ENCODE results near the gene GRIK4. TPM values are rescaled to one million over a fixed set of nuclear protein-coding genes. Genes with fewer than 3 reads are reported as not detected.

GRIK4 gene
- total RNA-seq, 4 donors from 2014 or later = under 0.01 to 0.69 (median 0.25) TPM

DNA sequence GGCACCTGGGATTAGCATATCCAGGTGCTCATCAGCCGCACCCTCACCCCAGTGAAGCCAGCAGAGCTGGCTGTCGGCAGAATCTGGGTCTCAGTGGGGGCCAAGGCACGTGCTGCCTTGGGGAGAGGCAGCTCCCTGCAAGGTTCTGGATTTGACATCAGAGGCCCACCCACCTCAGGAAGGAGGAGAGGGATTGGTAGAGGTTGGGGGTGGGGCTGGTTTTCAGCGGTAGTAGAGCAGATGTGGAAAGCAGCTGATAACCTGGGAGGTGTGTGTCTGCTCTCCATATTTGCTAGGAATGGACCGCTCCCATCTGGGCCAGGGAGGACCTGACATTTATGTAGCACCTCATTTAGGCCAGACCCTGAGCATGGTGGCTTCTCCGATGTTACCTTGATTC lies 147.5 kb downstream of the GRIK4 start:
- no peak overlapping the region for H3K27ac ChIP-seq
- TF ChIP-seq POLR2AphosphoS5 (IDR thresholded peaks at IDR 0.05) = no peak
- TF ChIP-seq EP300 (IDR thresholded peaks at IDR 0.05) = no peak
- no peak for TF ChIP-seq POLR2A (IDR thresholded peaks at IDR 0.05)
- TF ChIP-seq, protein P1, sequence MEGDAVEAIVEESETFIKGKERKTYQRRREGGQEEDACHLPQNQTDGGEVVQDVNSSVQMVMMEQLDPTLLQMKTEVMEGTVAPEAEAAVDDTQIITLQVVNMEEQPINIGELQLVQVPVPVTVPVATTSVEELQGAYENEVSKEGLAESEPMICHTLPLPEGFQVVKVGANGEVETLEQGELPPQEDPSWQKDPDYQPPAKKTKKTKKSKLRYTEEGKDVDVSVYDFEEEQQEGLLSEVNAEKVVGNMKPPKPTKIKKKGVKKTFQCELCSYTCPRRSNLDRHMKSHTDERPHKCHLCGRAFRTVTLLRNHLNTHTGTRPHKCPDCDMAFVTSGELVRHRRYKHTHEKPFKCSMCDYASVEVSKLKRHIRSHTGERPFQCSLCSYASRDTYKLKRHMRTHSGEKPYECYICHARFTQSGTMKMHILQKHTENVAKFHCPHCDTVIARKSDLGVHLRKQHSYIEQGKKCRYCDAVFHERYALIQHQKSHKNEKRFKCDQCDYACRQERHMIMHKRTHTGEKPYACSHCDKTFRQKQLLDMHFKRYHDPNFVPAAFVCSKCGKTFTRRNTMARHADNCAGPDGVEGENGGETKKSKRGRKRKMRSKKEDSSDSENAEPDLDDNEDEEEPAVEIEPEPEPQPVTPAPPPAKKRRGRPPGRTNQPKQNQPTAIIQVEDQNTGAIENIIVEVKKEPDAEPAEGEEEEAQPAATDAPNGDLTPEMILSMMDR (IDR thresholded peaks at IDR 0.05) = no peak
- H3K9me3 ChIP-seq = no peaks in the 10 kb centered on the region
- ATAC-seq = no peak
- no peaks in the 10 kb centered on the region for H3K36me3 ChIP-seq
- no peak overlapping the region for H3K4me3 ChIP-seq
- no CpG with 5 or more reads among the region's 6 CpGs for WGBS, 2 donors (ENCODE audit: low coverage in 1 of 2)
- H3K27me3 ChIP-seq = peaks cover 24% of the 10 kb centered on the region
- H3K4me1 ChIP-seq = no peaks in the 10 kb centered on the region

DNA sequence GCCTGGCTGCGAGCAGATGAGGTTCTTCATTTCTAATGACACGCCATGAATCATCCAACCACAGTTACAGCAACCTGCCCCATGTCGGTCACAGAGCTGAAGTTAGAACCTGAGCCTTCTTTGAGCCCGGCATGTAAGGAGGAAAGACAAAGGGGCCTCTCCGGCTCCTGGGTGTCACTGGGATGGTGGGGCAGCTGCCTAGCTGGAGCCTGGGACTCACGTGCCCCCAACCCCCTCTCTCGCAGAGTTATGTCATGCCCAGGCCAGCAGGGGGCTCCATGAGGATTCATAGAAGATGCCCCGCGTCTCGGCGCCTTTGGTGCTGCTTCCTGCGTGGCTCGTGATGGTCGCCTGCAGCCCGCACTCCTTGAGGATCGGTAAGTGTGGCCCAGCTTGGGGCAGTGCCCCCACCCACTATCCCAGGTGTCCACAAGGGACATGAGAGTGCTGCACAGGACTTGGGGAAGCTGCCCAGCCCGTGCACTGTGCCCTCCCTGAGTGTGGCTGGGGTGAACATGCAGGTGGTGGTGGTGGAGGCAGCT lies 148.5 kb downstream of the GRIK4 start:
- peaks cover 29% of the 10 kb centered on the region for H3K27me3 ChIP-seq
- H3K9me3 ChIP-seq = no peaks in the 10 kb centered on the region
- TF ChIP-seq, protein P1 (IDR thresholded peaks at IDR 0.05) = peak in 1 of 4 experiments; percentile 30
- TF ChIP-seq POLR2A (IDR thresholded peaks at IDR 0.05) = no peak
- 100% methylated on average over 1 of the region's 17 CpGs; no CpG with 5 or more reads in 1 of the 2 donors for WGBS, 2 donors (ENCODE audit: low coverage in 1 of 2)
- ATAC-seq = no peak
- no peaks in the 10 kb centered on the region for H3K4me1 ChIP-seq
- no peak overlapping the region for H3K27ac ChIP-seq
- H3K36me3 ChIP-seq = no peaks in the 10 kb centered on the region
- H3K4me3 ChIP-seq = no peak overlapping the region

DNA sequence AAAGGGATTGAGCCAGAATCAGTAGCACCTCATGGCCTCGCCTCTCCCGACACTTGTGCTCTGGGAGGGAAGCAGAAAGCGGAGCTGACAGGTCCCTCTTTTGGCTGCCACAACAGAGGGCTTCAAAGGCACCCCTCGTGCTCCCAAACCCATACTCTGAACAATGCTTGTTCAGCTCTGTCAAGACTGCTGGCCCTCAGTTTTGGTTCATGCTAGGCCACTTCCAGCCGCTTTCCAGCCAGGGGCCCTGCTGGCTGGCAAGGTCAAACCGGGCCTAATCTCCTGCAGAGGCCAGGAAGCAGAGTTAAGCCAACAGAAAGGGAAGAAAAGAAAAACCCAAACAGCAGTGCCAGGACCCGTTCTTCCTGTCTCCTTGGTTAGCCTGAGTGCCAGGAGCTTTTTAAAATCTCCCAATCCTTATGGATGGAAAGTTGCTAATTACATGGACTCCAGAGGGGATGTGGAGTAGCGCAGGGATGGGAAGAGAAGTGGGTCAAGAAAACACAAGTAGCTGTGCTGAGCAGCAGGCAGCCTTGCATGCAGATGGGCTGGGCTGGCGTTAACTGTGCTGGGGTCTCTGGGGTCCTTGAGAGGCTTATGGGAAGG lies 150.6 kb downstream of the GRIK4 start:
- no peak for ATAC-seq
- no peak overlapping the region for H3K4me3 ChIP-seq
- H3K27ac ChIP-seq = no peak overlapping the region
- no peaks in the 10 kb centered on the region for H3K4me1 ChIP-seq
- 86 to 88% methylated on average over 2 to 3 of the region's 9 CpGs for WGBS, 2 donors (ENCODE audit: low coverage in 1 of 2)
- TF ChIP-seq, protein P1 (IDR thresholded peaks at IDR 0.05) = no peak
- TF ChIP-seq POLR2AphosphoS5 (IDR thresholded peaks at IDR 0.05) (no peak), EP300 (IDR thresholded peaks at IDR 0.05) (no peak), POLR2A (IDR thresholded peaks at IDR 0.05) (no peak)
- no peaks in the 10 kb centered on the region for H3K9me3 ChIP-seq
- peaks cover 38% of the 10 kb centered on the region for H3K27me3 ChIP-seq
- no peaks in the 10 kb centered on the region for H3K36me3 ChIP-seq

DNA sequence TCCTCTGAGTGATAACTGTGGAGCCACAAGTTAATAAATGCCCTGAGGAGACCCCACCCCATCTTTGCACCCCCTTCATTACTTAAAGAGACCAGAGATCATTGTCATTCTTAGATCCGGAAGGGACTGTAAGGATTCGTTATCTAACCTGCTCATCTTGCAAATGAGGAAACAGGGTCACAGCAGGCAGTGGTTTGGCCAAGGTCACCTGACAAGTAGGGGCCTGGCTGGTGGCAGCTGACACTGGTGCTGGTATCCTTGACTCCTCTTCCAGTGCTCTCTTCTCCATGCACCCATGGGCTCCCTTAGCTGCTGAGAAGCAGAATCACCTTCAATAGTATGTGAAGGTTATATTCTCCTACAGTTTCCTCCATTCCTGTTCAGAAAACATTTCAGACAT lies 151.6 kb downstream of the GRIK4 start:
- H3K4me3 ChIP-seq = no peak overlapping the region
- peaks cover 48% of the 10 kb centered on the region for H3K27me3 ChIP-seq
- TF ChIP-seq EP300 (IDR thresholded peaks at IDR 0.05) (no peak), POLR2A (IDR thresholded peaks at IDR 0.05) (no peak), POLR2AphosphoS5 (IDR thresholded peaks at IDR 0.05) (no peak)
- TF ChIP-seq, protein P1 (IDR thresholded peaks at IDR 0.05) = no peak
- no peak for ATAC-seq
- H3K4me1 ChIP-seq = no peaks in the 10 kb centered on the region
- H3K9me3 ChIP-seq = no peaks in the 10 kb centered on the region
- H3K27ac ChIP-seq = no peak overlapping the region
- H3K36me3 ChIP-seq = no peaks in the 10 kb centered on the region
- 45 to 53% methylated on average over 2 of the region's 2 CpGs for WGBS, 2 donors (ENCODE audit: low coverage in 1 of 2)

DNA sequence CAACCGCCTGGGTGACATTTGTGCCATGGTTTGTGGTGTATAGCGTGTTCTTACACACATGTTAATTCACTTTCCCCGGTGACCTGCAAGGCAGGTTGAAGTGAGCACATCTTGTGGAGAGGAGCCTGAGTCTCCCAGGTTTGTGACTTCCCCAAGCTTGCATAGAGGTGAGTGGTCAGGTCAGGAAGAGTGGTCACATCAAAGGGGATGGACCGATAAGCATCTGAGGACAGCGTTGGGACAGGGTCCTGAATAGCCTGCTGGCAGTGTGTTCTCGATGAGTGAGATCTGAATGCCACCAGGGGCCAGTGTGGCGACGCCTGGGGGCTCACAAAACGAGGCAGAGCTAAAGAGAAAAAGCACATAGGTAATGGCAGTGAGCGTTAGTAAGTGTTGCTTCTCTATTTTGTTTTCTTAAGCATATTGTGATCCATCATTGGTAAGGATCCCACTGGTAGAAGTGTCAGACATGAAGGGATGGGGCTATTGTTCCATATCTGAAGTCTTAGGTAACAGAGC lies 154.6 kb downstream of the GRIK4 start:
- Histone ChIP-seq H3K27ac (no peak overlapping the region), H3K4me3 (no peak overlapping the region), H3K4me1 (no peaks in the 10 kb centered on the region), H3K27me3 (peaks cover 48% of the 10 kb centered on the region), H3K36me3 (no peaks in the 10 kb centered on the region), H3K9me3 (no peaks in the 10 kb centered on the region)
- ATAC-seq = no peak
- TF ChIP-seq, protein P1 (IDR thresholded peaks at IDR 0.05) = no peak
- TF ChIP-seq POLR2AphosphoS5 (IDR thresholded peaks at IDR 0.05) (no peak), EP300 (IDR thresholded peaks at IDR 0.05) (no peak), POLR2A (IDR thresholded peaks at IDR 0.05) (no peak)
- 44 to 77% methylated on average over 8 to 10 of the region's 10 CpGs for WGBS, 2 donors (ENCODE audit: low coverage in 1 of 2)
